OCI-LY1 (cell line): ENCODE data around the gene SLC25A21.
"Not testable (repeated sequence)": the region's sequence is repeated elsewhere in the genome, so short reads cannot be mapped to it uniquely, and the experiment has no call there.

Source experiments
- H2AFZ ChIP-seq: fragments of 200-600 bp; sonication (generic), shearing (Covaris generic); 2 replicates; pipeline ENCODE4 v1.6.0; 2014; ENCODE audit warnings: antibody characterized with exemption, mild to moderate bottlenecking, low read length
- H3F3A ChIP-seq: fragments of 200-600 bp; sonication (generic), shearing (Covaris generic); 2 replicates; pipeline ENCODE4 v1.6.0; 2014; ENCODE audit warnings: mild to moderate bottlenecking, antibody characterized with exemption, low read length, moderate library complexity; ENCODE audit not compliant: insufficient read depth
- H3K27ac ChIP-seq: fragments of 200-600 bp; sonication (generic); 2 replicates; pipeline ENCODE4 v1.5.1; 2014; ENCODE audit warnings: low read length, mixed run types, mild to moderate bottlenecking, low read depth; ENCODE audit not compliant: poor library complexity, severe bottlenecking
- H3K27me3 ChIP-seq: fragments of 200-600 bp; sonication (generic); 2 replicates; pipeline ENCODE4 v1.6.0; 2014; ENCODE audit warnings: antibody characterized with exemption, mild to moderate bottlenecking, low read length, moderate library complexity; ENCODE audit not compliant: insufficient read depth
- H3K36me3 ChIP-seq: fragments of 200-600 bp; sonication (generic); 2 replicates; pipeline ENCODE4 v1.6.1; 2014; ENCODE audit warnings: mild to moderate bottlenecking, antibody characterized with exemption, low read length, moderate library complexity, mixed read lengths; ENCODE audit not compliant: insufficient read depth
- H3K4me1 ChIP-seq: fragments of 200-600 bp; sonication (generic); 2 replicates; pipeline ENCODE4 v1.5.1; 2014; ENCODE audit warnings: mild to moderate bottlenecking, low read length, moderate library complexity; ENCODE audit not compliant: insufficient read depth, severe bottlenecking
- H3K4me2 ChIP-seq: fragments of 200-600 bp; sonication (generic), shearing (Covaris generic); 2 replicates; pipeline ENCODE4 v1.6.1; 2014; ENCODE audit warnings: low read length
- H3K4me3 ChIP-seq: fragments of 200-600 bp; sonication (generic); 2 replicates; pipeline ENCODE4 v1.5.1; 2014; ENCODE audit warnings: low read length, low read depth, mild to moderate bottlenecking, mixed read lengths; ENCODE audit not compliant: poor library complexity, severe bottlenecking
- H3K79me2 ChIP-seq: fragments of 200-600 bp; shearing (Covaris generic); 2 replicates; pipeline ENCODE4 v1.6.1; 2016; ENCODE audit warnings: mixed run types, low read length, mixed read lengths; ENCODE audit not compliant: insufficient read depth
- H3K9ac ChIP-seq: fragments of 200-600 bp; sonication (generic), shearing (Covaris generic); 2 replicates; pipeline ENCODE4 v1.6.1; 2014; ENCODE audit warnings: mild to moderate bottlenecking, low read length, mixed read lengths
- H3K9me2 ChIP-seq: fragments of 200-600 bp; sonication (generic), shearing (Covaris generic); 2 replicates; pipeline ENCODE4 v1.6.1; 2014; ENCODE audit warnings: low read depth, mild to moderate bottlenecking, low read length, mixed read lengths
- H3K9me3 ChIP-seq: fragments of 200-600 bp; shearing (Covaris generic); 2 replicates; pipeline ENCODE4 v1.6.1; 2014; ENCODE audit warnings: low read length, mixed read lengths
- H4K20me1 ChIP-seq: fragments of 200-600 bp; sonication (generic), shearing (Covaris generic); 2 replicates; pipeline ENCODE4 v1.6.0; 2016; ENCODE audit warnings: mild to moderate bottlenecking, low read length; ENCODE audit not compliant: insufficient read depth
- CTCF ChIP-seq: fragments of 200-600 bp; sonication (generic), shearing (Covaris generic); IDR thresholded peaks from 2 replicates; pipeline ENCODE4 v1.5.1; 2017; ENCODE audit warnings: mild to moderate bottlenecking, antibody characterized with exemption, low read length, moderate library complexity, mixed read lengths
- EZH2 ChIP-seq: fragments of 200-600 bp; sonication (generic), shearing (Covaris generic); IDR thresholded peaks from 2 replicates; pipeline ENCODE4 v1.8.0; 2017; ENCODE audit warnings: borderline replicate concordance, mixed run types, mild to moderate bottlenecking, antibody characterized with exemption, low read length, moderate library complexity, mixed read lengths

The SLC25A21 gene

GRCh38 chr14:36869125-36869524, 303.3 kb downstream of the SLC25A21 start:
- no peaks in the 10 kb centered on the region for H3K27me3 ChIP-seq
- TF ChIP-seq CTCF (no peak), EZH2 (no peak)
- H4K20me1 ChIP-seq = no peaks in the 10 kb centered on the region
- H3K79me2 ChIP-seq = no peaks in the 10 kb centered on the region
- H2AFZ ChIP-seq = no peak overlapping the region
- no peak overlapping the region for H3K27ac ChIP-seq
- no peaks in the 10 kb centered on the region for H3K9me3 ChIP-seq
- H3K4me1 ChIP-seq = no peaks in the 10 kb centered on the region
- H3F3A ChIP-seq = no peaks in the 10 kb centered on the region
- no peak overlapping the region for H3K4me3 ChIP-seq
- H3K9me2 ChIP-seq = no peaks in the 10 kb centered on the region
- H3K4me2 ChIP-seq = no peak overlapping the region
- H3K9ac ChIP-seq = no peak overlapping the region
- H3K36me3 ChIP-seq = no peaks in the 10 kb centered on the region

- Histone ChIP-seq H3K27ac (no peak overlapping the region), H3K4me3 (no peak overlapping the region), H3K9me2 (no peaks in the 10 kb centered on the region), H3K9me3 (no peaks in the 10 kb centered on the region), H3K36me3 (no peaks in the 10 kb centered on the region), H3F3A (no peaks in the 10 kb centered on the region), H2AFZ (no peak overlapping the region), H3K79me2 (no peaks in the 10 kb centered on the region), H4K20me1 (no peaks in the 10 kb centered on the region), H3K4me2 (no peak overlapping the region), H3K27me3 (no peaks in the 10 kb centered on the region), H3K9ac (no peak overlapping the region), H3K4me1 (no peaks in the 10 kb centered on the region)
- TF ChIP-seq CTCF (no peak), EZH2 (no peak)
These were observed 305.5 kb downstream of the SLC25A21 start for GRCh38 chr14:36866867-36867266.

- H2AFZ ChIP-seq = no peak overlapping the region
These were observed 309.1 kb downstream of the SLC25A21 start for GRCh38 chr14:36863271-36863670.

GRCh38 chr14:36862237-36862636, 310.2 kb downstream of the SLC25A21 start:
- not testable (repeated sequence) for H3K9me3 ChIP-seq, H3K9ac ChIP-seq, H3K4me1 ChIP-seq

More at GRCh38 chr14:36863271-36863670, 309.1 kb downstream of the SLC25A21 start:
- no peaks in the 10 kb centered on the region for H3K4me1 ChIP-seq
- H3K9me3 ChIP-seq = no peaks in the 10 kb centered on the region
- no peaks in the 10 kb centered on the region for H3K27me3 ChIP-seq
- no peak overlapping the region for H3K4me3 ChIP-seq
- no peaks in the 10 kb centered on the region for H3K36me3 ChIP-seq
- H3K27ac ChIP-seq = no peak overlapping the region
- no peaks in the 10 kb centered on the region for H3K79me2 ChIP-seq
- H4K20me1 ChIP-seq = no peaks in the 10 kb centered on the region
- no peak overlapping the region for H3K9ac ChIP-seq
- no peaks in the 10 kb centered on the region for H3F3A ChIP-seq
- no peaks in the 10 kb centered on the region for H3K9me2 ChIP-seq
- no peak overlapping the region for H3K4me2 ChIP-seq
- TF ChIP-seq EZH2 = no peak
- no peak for TF ChIP-seq CTCF

More at GRCh38 chr14:36862237-36862636, 310.2 kb downstream of the SLC25A21 start:
- not testable (repeated sequence) for H3F3A ChIP-seq, H2AFZ ChIP-seq, H3K4me3 ChIP-seq, H3K27ac ChIP-seq, H3K36me3 ChIP-seq, H3K9me2 ChIP-seq, H3K27me3 ChIP-seq, H4K20me1 ChIP-seq, H3K4me2 ChIP-seq, H3K79me2 ChIP-seq
